ENCODE results near the gene TRAPPC3L.

TRAPPC3L gene

GRCh38 chr6:116561377-116562018, 16.0 kb upstream of the TRAPPC3L start:
- H3K4me3 ChIP-seq (ENCODE audit: low read length), result no peak overlapping the region

DNA sequence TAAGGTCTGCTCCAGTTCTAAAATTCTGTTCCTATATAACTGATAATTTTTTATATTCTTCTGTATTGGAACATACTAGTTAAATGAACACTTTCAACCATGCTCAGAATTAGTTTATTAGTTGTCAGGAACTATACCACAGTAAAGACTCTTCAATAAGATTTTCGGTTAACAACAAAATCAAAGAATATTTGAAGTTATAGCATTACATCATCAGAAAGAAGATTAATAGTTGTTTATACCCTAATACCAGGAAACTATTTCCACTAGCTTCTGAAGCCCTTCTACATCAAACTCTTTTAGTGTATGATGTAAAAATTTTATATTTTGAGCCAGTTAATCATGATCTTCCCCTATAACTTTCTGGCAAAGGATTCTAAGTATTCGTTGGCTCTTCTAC, 14.6 kb upstream of the TRAPPC3L start:
- no peak for DNase-seq (ENCODE audit: low read depth)
- no peak overlapping the region for H3K4me3 ChIP-seq (ENCODE audit: low read length)
- TF ChIP-seq, protein P1, sequence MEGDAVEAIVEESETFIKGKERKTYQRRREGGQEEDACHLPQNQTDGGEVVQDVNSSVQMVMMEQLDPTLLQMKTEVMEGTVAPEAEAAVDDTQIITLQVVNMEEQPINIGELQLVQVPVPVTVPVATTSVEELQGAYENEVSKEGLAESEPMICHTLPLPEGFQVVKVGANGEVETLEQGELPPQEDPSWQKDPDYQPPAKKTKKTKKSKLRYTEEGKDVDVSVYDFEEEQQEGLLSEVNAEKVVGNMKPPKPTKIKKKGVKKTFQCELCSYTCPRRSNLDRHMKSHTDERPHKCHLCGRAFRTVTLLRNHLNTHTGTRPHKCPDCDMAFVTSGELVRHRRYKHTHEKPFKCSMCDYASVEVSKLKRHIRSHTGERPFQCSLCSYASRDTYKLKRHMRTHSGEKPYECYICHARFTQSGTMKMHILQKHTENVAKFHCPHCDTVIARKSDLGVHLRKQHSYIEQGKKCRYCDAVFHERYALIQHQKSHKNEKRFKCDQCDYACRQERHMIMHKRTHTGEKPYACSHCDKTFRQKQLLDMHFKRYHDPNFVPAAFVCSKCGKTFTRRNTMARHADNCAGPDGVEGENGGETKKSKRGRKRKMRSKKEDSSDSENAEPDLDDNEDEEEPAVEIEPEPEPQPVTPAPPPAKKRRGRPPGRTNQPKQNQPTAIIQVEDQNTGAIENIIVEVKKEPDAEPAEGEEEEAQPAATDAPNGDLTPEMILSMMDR (conservative IDR thresholded peaks at IDR 0.05; ENCODE audit: low read depth, low read length), result no peak

More at GRCh38 chr6:116561377-116562018, 16.0 kb upstream of the TRAPPC3L start:
- TF ChIP-seq, protein P1 (conservative IDR thresholded peaks at IDR 0.05; ENCODE audit: low read depth, low read length), result peak; percentile 92
- DNase-seq (ENCODE audit: low read depth), result no peak

- DNase-seq (ENCODE audit: low read depth), result peak; percentile 91
These were observed 12.4 kb upstream of the TRAPPC3L start for GRCh38 chr6:116557893-116558292.

DNA sequence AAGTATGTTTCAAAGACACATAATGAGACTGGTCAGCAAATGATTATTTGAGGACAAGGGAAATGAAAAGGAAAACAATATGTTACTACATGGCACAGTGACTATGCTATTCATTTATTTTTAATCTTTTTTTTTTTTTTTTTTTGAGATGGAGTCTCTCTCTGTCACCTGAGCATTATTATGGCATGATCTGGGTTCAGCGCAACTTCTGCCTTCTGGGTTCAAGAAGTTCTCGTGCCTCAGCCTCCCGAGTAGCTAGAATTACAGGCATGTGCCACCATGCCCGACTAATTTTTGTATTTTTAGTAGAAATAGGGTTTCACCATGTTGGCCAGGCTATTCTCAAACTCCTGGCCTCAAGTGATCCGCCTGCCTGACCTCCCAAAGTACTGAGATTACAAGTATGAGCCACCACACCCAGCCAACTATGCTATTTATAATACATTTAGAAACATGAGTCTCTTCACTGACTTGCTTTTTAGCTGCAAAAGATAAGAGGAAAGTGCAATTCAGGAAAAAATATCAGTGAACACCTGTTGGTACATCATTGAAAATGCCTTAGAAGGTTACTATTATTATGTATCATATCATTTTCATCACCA, 11.4 kb upstream of the TRAPPC3L start:
- TF ChIP-seq, protein P1 (conservative IDR thresholded peaks at IDR 0.05; ENCODE audit: low read depth, low read length), result no peak
- no peak overlapping the region for H3K4me3 ChIP-seq (ENCODE audit: low read length)
- DNase-seq (ENCODE audit: low read depth), result no peak

More at GRCh38 chr6:116557893-116558292, 12.4 kb upstream of the TRAPPC3L start:
- TF ChIP-seq, protein P1 (conservative IDR thresholded peaks at IDR 0.05; ENCODE audit: low read depth, low read length), result no peak
- H3K4me3 ChIP-seq (ENCODE audit: low read length), result no peak overlapping the region

DNA sequence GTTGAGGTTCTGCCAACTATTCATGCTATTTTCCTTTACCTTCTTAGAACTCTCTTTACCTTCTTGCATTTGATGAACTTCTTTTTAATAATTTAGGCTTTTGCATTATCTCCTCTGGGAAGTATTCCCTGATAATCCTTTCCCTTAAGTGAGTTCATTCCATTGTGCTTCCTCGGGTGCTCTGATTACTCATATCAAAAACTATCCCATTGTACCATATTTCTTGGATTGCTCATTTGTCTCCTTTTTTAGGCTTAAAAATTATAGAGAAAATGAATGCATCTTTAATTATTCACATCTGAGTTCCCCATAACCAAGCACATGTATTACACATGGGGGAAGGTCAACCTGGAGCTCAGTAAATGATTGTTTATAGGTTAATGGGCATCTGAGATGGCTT, 10.6 kb upstream of the TRAPPC3L start:
- H3K4me3 ChIP-seq (ENCODE audit: low read length), result no peak overlapping the region
- DNase-seq (ENCODE audit: low read depth), result no peak
- TF ChIP-seq, protein P1 (conservative IDR thresholded peaks at IDR 0.05; ENCODE audit: low read depth, low read length), result no peak

GRCh38 chr6:116553451-116553850, 8.0 kb upstream of the TRAPPC3L start, which contains the start of gene CALHM4:
Gene CALHM4, plus strand, starts transcription at chr6:116553751. Its CDS starts 43 bp downstream, at chr6:116553794.
- no peak for DNase-seq (ENCODE audit: low read depth)
- no peak within 1 kb of the TSS for H3K4me3 ChIP-seq (ENCODE audit: low read length)
- TF ChIP-seq, protein P1 (conservative IDR thresholded peaks at IDR 0.05; ENCODE audit: low read depth, low read length), result no peak

DNA sequence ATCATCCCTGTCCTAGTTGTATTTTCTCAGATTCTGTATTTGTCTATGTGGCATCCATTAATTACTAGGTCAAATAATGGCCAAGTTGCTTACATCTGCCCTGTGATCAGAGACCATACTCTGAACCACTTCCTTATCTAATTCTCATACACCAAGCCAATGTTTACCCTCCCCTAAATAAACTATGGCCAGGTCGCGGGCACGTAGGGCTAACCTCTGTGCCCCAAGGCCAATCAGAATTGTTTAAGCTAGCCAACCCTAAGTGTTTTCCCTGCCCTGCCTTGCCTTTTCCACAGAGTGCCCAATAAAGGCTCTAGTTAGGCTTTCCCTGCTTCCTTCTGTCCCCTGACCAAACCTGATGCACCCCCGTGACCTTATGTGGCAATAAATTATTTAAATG, 5.3 kb upstream of the TRAPPC3L start:
- DNase-seq (ENCODE audit: low read depth), result no peak
- H3K4me3 ChIP-seq (ENCODE audit: low read length), result no peak overlapping the region
- TF ChIP-seq, protein P1 (conservative IDR thresholded peaks at IDR 0.05; ENCODE audit: low read depth, low read length), result no peak
